Measurements from ENCODE around the gene TBC1D14.

TBC1D14 gene

DNA sequence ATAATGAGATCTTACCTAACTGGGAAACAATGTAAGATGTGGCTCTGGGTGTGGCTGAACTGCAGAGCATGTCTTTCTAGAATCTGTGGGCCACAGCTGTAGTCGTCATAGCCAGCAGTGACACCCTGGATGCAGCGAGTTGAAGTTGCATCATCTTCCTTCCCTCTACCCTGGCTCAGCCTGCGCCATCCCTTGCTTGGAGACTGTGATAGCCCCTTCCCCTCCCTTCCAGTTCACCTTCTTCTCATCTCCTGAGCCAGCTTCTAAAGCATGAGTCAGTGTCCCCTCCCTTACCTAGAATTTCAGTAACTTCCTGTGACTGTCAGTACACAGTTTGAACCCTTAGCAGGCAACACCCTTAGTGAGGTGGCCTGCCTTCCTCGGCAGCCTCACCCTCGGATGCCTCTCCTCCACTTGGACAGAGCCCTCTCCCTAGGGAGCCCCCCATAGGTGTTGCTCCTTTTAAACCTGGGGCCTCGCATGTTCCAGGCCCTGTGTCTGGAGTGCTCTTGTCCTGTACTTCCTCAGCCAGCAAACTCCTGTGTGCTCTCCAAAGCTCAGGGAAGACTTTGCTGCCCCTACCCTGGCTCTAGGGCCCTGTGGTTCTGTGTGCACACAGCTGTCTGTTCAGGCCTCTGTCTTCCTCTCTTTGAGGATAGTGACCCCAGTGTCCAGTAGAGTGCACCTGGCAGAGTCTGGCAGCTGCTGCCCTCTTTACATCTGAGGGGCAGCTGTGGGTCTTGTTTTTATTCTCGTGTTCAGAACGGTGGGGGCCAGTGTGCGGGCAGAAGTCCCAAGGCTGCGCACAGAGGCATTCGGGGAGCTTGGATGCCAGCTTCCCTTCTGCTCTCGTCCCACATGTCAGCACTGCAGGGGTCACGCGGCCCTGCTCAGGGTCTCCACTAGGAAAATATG is 89.8 kb downstream of the TBC1D14 start:
- DNase-seq (ENCODE audit: low read depth, low spot score): no peak
- Histone ChIP-seq H3K4me3 (ENCODE audit: insufficient read length, low read depth) (no peak overlapping the region), H3K27me3 (ENCODE audit: insufficient read depth, insufficient read length) (no peaks in the 10 kb centered on the region), H3K36me3 (ENCODE audit: insufficient read depth, insufficient read length, low read length) (peaks cover 89% of the 10 kb centered on the region), H3K9me3 (ENCODE audit: insufficient read depth, low read length) (no peaks in the 10 kb centered on the region), H3K9ac (ENCODE audit: insufficient read length, low read depth) (no peak overlapping the region), H3K4me1 (ENCODE audit: insufficient read depth, insufficient read length) (no peaks in the 10 kb centered on the region)
- no peak for TF ChIP-seq YY1 (IDR thresholded peaks at IDR 0.05; ENCODE audit: insufficient read depth, insufficient read length)
- TF ChIP-seq ZNF274 (IDR thresholded peaks at IDR 0.05; ENCODE audit: low read depth, low read length): no peak
- no peak for TF ChIP-seq SUZ12 (IDR thresholded peaks at IDR 0.05; ENCODE audit: extremely low read depth, insufficient read depth, insufficient read length)

- Histone ChIP-seq H3K9ac (ENCODE audit: insufficient read length, low read depth) (no peak overlapping the region), H3K4me3 (ENCODE audit: insufficient read length, low read depth) (no peak overlapping the region), H3K27me3 (ENCODE audit: insufficient read depth, insufficient read length) (no peaks in the 10 kb centered on the region), H3K9me3 (ENCODE audit: insufficient read depth, low read length) (no peaks in the 10 kb centered on the region), H3K36me3 (ENCODE audit: insufficient read depth, insufficient read length, low read length) (peaks cover 90% of the 10 kb centered on the region), H3K4me1 (ENCODE audit: insufficient read depth, insufficient read length) (no peaks in the 10 kb centered on the region)
- DNase-seq (ENCODE audit: low read depth, low spot score): no peak
- TF ChIP-seq YY1 (IDR thresholded peaks at IDR 0.05; ENCODE audit: insufficient read depth, insufficient read length): no peak
- no peak for TF ChIP-seq ZNF274 (IDR thresholded peaks at IDR 0.05; ENCODE audit: low read depth, low read length)
- no peak for TF ChIP-seq SUZ12 (IDR thresholded peaks at IDR 0.05; ENCODE audit: extremely low read depth, insufficient read depth, insufficient read length)
These were observed 91.0 kb downstream of the TBC1D14 start for GRCh38 chr4:7000421-7001176.

GRCh38 chr4:7001271-7001670 is 91.6 kb downstream of the TBC1D14 start:
- DNase-seq (ENCODE audit: low read depth, low spot score): no peak
- no peaks in the 10 kb centered on the region for H3K27me3 ChIP-seq (ENCODE audit: insufficient read depth, insufficient read length)
- H3K4me3 ChIP-seq (ENCODE audit: insufficient read length, low read depth): no peak overlapping the region
- no peaks in the 10 kb centered on the region for H3K4me1 ChIP-seq (ENCODE audit: insufficient read depth, insufficient read length)
- H3K9ac ChIP-seq (ENCODE audit: insufficient read length, low read depth): no peak overlapping the region
- peaks cover 91% of the 10 kb centered on the region for H3K36me3 ChIP-seq (ENCODE audit: insufficient read depth, insufficient read length, low read length)
- TF ChIP-seq ZNF274 (IDR thresholded peaks at IDR 0.05; ENCODE audit: low read depth, low read length) (no peak), YY1 (IDR thresholded peaks at IDR 0.05; ENCODE audit: insufficient read depth, insufficient read length) (no peak), SUZ12 (IDR thresholded peaks at IDR 0.05; ENCODE audit: extremely low read depth, insufficient read depth, insufficient read length) (no peak)
- no peaks in the 10 kb centered on the region for H3K9me3 ChIP-seq (ENCODE audit: insufficient read depth, low read length)

- H3K4me1 ChIP-seq (ENCODE audit: insufficient read depth, insufficient read length): peaks cover under 1% of the 10 kb centered on the region
- no peaks in the 10 kb centered on the region for H3K9me3 ChIP-seq (ENCODE audit: insufficient read depth, low read length)
- TF ChIP-seq SUZ12 (IDR thresholded peaks at IDR 0.05; ENCODE audit: extremely low read depth, insufficient read depth, insufficient read length): no peak
- no peak overlapping the region for H3K9ac ChIP-seq (ENCODE audit: insufficient read length, low read depth)
- peaks cover 92% of the 10 kb centered on the region for H3K36me3 ChIP-seq (ENCODE audit: insufficient read depth, insufficient read length, low read length)
- H3K4me3 ChIP-seq (ENCODE audit: insufficient read length, low read depth): no peak overlapping the region
- H3K27me3 ChIP-seq (ENCODE audit: insufficient read depth, insufficient read length): no peaks in the 10 kb centered on the region
- no peak for DNase-seq (ENCODE audit: low read depth, low spot score)
These were observed 92.7 kb downstream of the TBC1D14 start for GRCh38 chr4:7002336-7002735.

GRCh38 chr4:7003176-7003878 is 93.7 kb downstream of the TBC1D14 start:
- H3K9ac ChIP-seq (ENCODE audit: insufficient read length, low read depth): no peak overlapping the region
- H3K36me3 ChIP-seq (ENCODE audit: insufficient read depth, insufficient read length, low read length): peaks cover 96% of the 10 kb centered on the region

GRCh38 chr4:7003879-7004240 is 94.2 kb downstream of the TBC1D14 start:
- H3K4me3 ChIP-seq (ENCODE audit: insufficient read length, low read depth): no peak overlapping the region
- no peak for TF ChIP-seq SUZ12 (IDR thresholded peaks at IDR 0.05; ENCODE audit: extremely low read depth, insufficient read depth, insufficient read length)
- H3K4me1 ChIP-seq (ENCODE audit: insufficient read depth, insufficient read length): peaks cover 5% of the 10 kb centered on the region
- H3K9me3 ChIP-seq (ENCODE audit: insufficient read depth, low read length): no peaks in the 10 kb centered on the region
- DNase-seq (ENCODE audit: low read depth, low spot score): no peak
- H3K36me3 ChIP-seq (ENCODE audit: insufficient read depth, insufficient read length, low read length): peaks cover 95% of the 10 kb centered on the region
- H3K9ac ChIP-seq (ENCODE audit: insufficient read length, low read depth): no peak overlapping the region
- no peaks in the 10 kb centered on the region for H3K27me3 ChIP-seq (ENCODE audit: insufficient read depth, insufficient read length)

More at GRCh38 chr4:7003176-7003878, 93.7 kb downstream of the TBC1D14 start:
- no peak for DNase-seq (ENCODE audit: low read depth, low spot score)
- Histone ChIP-seq H3K4me3 (ENCODE audit: insufficient read length, low read depth) (no peak overlapping the region), H3K27me3 (ENCODE audit: insufficient read depth, insufficient read length) (no peaks in the 10 kb centered on the region), H3K9me3 (ENCODE audit: insufficient read depth, low read length) (no peaks in the 10 kb centered on the region), H3K4me1 (ENCODE audit: insufficient read depth, insufficient read length) (peaks cover 5% of the 10 kb centered on the region)
- TF ChIP-seq YY1 (IDR thresholded peaks at IDR 0.05; ENCODE audit: insufficient read depth, insufficient read length): no peak
- TF ChIP-seq ZNF274 (IDR thresholded peaks at IDR 0.05; ENCODE audit: low read depth, low read length): no peak
- TF ChIP-seq SUZ12 (IDR thresholded peaks at IDR 0.05; ENCODE audit: extremely low read depth, insufficient read depth, insufficient read length): no peak

GRCh38 chr4:7004331-7004730 is 94.7 kb downstream of the TBC1D14 start:
- Histone ChIP-seq H3K4me1 (ENCODE audit: insufficient read depth, insufficient read length) (peaks cover 5% of the 10 kb centered on the region), H3K4me3 (ENCODE audit: insufficient read length, low read depth) (no peak overlapping the region), H3K9me3 (ENCODE audit: insufficient read depth, low read length) (no peaks in the 10 kb centered on the region), H3K27me3 (ENCODE audit: insufficient read depth, insufficient read length) (no peaks in the 10 kb centered on the region), H3K9ac (ENCODE audit: insufficient read length, low read depth) (no peak overlapping the region), H3K36me3 (ENCODE audit: insufficient read depth, insufficient read length, low read length) (peaks cover 95% of the 10 kb centered on the region)
- TF ChIP-seq SUZ12 (IDR thresholded peaks at IDR 0.05; ENCODE audit: extremely low read depth, insufficient read depth, insufficient read length) (no peak), ZNF274 (IDR thresholded peaks at IDR 0.05; ENCODE audit: low read depth, low read length) (no peak), YY1 (IDR thresholded peaks at IDR 0.05; ENCODE audit: insufficient read depth, insufficient read length) (no peak)
- DNase-seq (ENCODE audit: low read depth, low spot score): no peak
